HCT116 (cell line): ENCODE data around the gene MUC16. TPM values are rescaled to one million over a fixed set of nuclear protein-coding genes. Genes with fewer than 3 reads are reported as not detected.

Experiments used
- ATAC-seq: fragments of 200-7000 bp; cut with Tn5 transposase; 2 replicates; pipeline ENCODE4 v1.9.1; 2020; ENCODE audit warnings: mild to moderate bottlenecking, moderate library complexity
- BruUV-seq: library from RNA; stranded (reverse); fragments of 400-500 nt; replicated peaks from 2 replicates; lab custom pipeline; 2021; lab: Mats Ljungman, UMichigan
- CTCF ChIA-PET: fragments of 300-600 bp; sonication (Branson Sonifier 250); formaldehyde crosslinking; loops from one replicate; lab custom pipeline; 2021; ENCODE audit warnings: antibody characterized with exemption; lab: Charles Lee
- POLR2A ChIA-PET: fragments of 300-600, 350-600 bp; sonication (Branson Sonifier 250); formaldehyde crosslinking; loops from one replicate; lab custom pipeline; 2021; ENCODE audit warnings: antibody characterized with exemption; lab: Charles Lee
- RAD21 ChIA-PET, 2 experiments: fragments of 300-600 bp; sonication (Branson Sonifier 250); formaldehyde crosslinking; loops; one replicate each; lab custom pipeline; 2023; ENCODE audit warnings: low total read pairs in 2 of 2; ENCODE audit not compliant: uncharacterized antibody in 2 of 2, unreplicated experiment in 2 of 2, low non-redundant PET in 1 of 2; lab: Charles Lee
- DNase-seq: peaks from one replicate; pipeline ENCODE4 v3.0.0-alpha.2; 2010; ENCODE audit warnings: low read depth, low spot score
- H2AFZ ChIP-seq: fragments of 200-600 bp; shearing (Covaris generic), sonication (generic); 2 replicates; pipeline ENCODE4 v1.6.1; 2017; ENCODE audit warnings: low read depth, mixed run types, mixed read lengths, antibody characterized with exemption, low read length; ENCODE audit not compliant: poor library complexity, severe bottlenecking
- H3K27ac ChIP-seq: 2 replicates; pipeline ENCODE4 v1.5.1; 2012; ENCODE audit warnings: low read depth, low read length
- H3K27me3 ChIP-seq: fragments of 200-600 bp; sonication (generic); 2 replicates; pipeline ENCODE4 v1.6.1; 2016; ENCODE audit warnings: mixed run types, low read length, mixed read lengths; ENCODE audit not compliant: insufficient read depth
- H3K36me3 ChIP-seq, 2 experiments: fragments of 200-500 bp in 1 of 2; fragments of 200-600 bp in 1 of 2; sonication (Bioruptor generic) in 1 of 2; sonication (generic) in 1 of 2; 2 replicates each; pipeline versions ENCODE4 v1.5.1 to v1.6.1; 2014 to 2016; ENCODE audit warnings: low read length in 2 of 2, inconsistent platforms in 1 of 2, mixed read lengths in 1 of 2, mixed run types in 1 of 2; ENCODE audit not compliant: insufficient read depth in 2 of 2, control insufficient read depth in 1 of 2
- H3K4me1 ChIP-seq, 2 experiments: fragments of 200-600 bp in 1 of 2; sonication (generic) in 1 of 2; 2 replicates each; pipeline versions ENCODE4 v1.5.1 to v1.6.1; 2012 to 2017; ENCODE audit warnings: low read length in 2 of 2, inconsistent platforms in 1 of 2, mild to moderate bottlenecking in 1 of 2, mixed read lengths in 1 of 2, mixed run types in 1 of 2, moderate library complexity in 1 of 2; ENCODE audit not compliant: insufficient read depth in 2 of 2, control insufficient read depth in 1 of 2
- H3K4me2 ChIP-seq: fragments of 200-600 bp; sonication (generic); 2 replicates; pipeline ENCODE4 v1.6.1; 2017; ENCODE audit warnings: mixed run types, low read length, mixed read lengths
- H3K4me3 ChIP-seq, 2 experiments: fragments of 200-600 bp in 1 of 2; sonication (generic) in 1 of 2; replicated peaks in 1 of 2; 2 replicates each; pipeline ENCODE4 v1.5.1; 2011 to 2016; ENCODE audit warnings: low read length in 2 of 2, control low read depth in 1 of 2, low read depth in 1 of 2, mild to moderate bottlenecking in 1 of 2, mixed read lengths in 1 of 2, mixed run types in 1 of 2
- H3K79me2 ChIP-seq: fragments of 200-600 bp; sonication (generic); 2 replicates; pipeline ENCODE4 v1.6.1; 2017; ENCODE audit warnings: mild to moderate bottlenecking, mixed run types, low read length, moderate library complexity, mixed read lengths; ENCODE audit not compliant: insufficient read depth
- H3K9ac ChIP-seq: fragments of 200-600 bp; sonication (generic); 2 replicates; pipeline ENCODE4 v1.6.1; 2016; ENCODE audit warnings: low read length, mixed read lengths
- H3K9me2 ChIP-seq: fragments of 200-600 bp; sonication (generic), shearing (Covaris generic); 2 replicates; pipeline ENCODE4 v1.6.1; 2017; ENCODE audit warnings: mixed run types, mild to moderate bottlenecking, moderate library complexity; ENCODE audit not compliant: insufficient read depth
- H3K9me3 ChIP-seq, 2 experiments: fragments of 200-500 bp in 1 of 2; fragments of 200-600 bp in 1 of 2; sonication (Bioruptor generic) in 1 of 2; sonication (generic) in 1 of 2; 2 replicates each; pipeline ENCODE4 v1.6.1; 2014 to 2017; ENCODE audit warnings: low read length in 2 of 2, mixed read lengths in 2 of 2, inconsistent platforms in 1 of 2, low read depth in 1 of 2, mild to moderate bottlenecking in 1 of 2, mixed run types in 1 of 2, moderate library complexity in 1 of 2; ENCODE audit not compliant: control insufficient read depth in 1 of 2, insufficient read depth in 1 of 2
- H4K20me1 ChIP-seq: fragments of 200-600 bp; sonication (generic), shearing (Covaris generic); 2 replicates; pipeline ENCODE4 v1.6.1; 2017; ENCODE audit warnings: mixed run types, mild to moderate bottlenecking, moderate library complexity; ENCODE audit not compliant: insufficient read depth
- CBX3 ChIP-seq: IDR thresholded peaks from 2 replicates; pipeline ENCODE4 v1.6.1; 2012; ENCODE audit warnings: low read depth
- EGR1 ChIP-seq: IDR thresholded peaks from 2 replicates; pipeline ENCODE4 v1.6.1; 2012; ENCODE audit warnings: low read depth
- EZH2 ChIP-seq: fragments of 200-600 bp; sonication (generic); IDR thresholded peaks from 2 replicates; pipeline ENCODE4 v1.6.1; 2017; ENCODE audit warnings: antibody characterized with exemption, mixed run types
- JUND ChIP-seq: IDR thresholded peaks from 2 replicates; pipeline ENCODE4 v1.6.1; 2012
- ZNF274 ChIP-seq: fragments of 200-500 bp; sonication (Bioruptor generic); IDR thresholded peaks from 2 replicates; pipeline ENCODE4 v1.6.1; 2014; ENCODE audit warnings: mild to moderate bottlenecking, low read depth, low read length, inconsistent platforms
- intact Hi-C: fragments of 100-400 bp; cut with micrococcal nuclease; formaldehyde crosslinking; loops from 2 replicates; pipeline ENCODE4 v1.10.0; 2022
- total RNA-seq: library from RNA; stranded (reverse); gene quantifications from one replicate; pipeline ENCODE4 v1.2.1, GENCODE V29; 2021; ENCODE audit not compliant: unreplicated experiment
- TF ChIP-seq, protein P1 (sequence below): IDR thresholded peaks from 2 replicates; pipeline ENCODE4 v1.6.1; 2012
- TF ChIP-seq, protein P2 (sequence below): IDR thresholded peaks from 2 replicates; pipeline ENCODE4 v1.6.1; 2012
- TF ChIP-seq, protein P3 (sequence below): IDR thresholded peaks from 2 replicates; pipeline ENCODE4 v1.6.1; 2012; ENCODE audit warnings: low read depth
- TF ChIP-seq, protein P4 (sequence below), 3 experiments: fragments of 200-600 bp in 1 of 3; sonication (generic) in 1 of 3; IDR thresholded peaks in 2 of 3; conservative IDR thresholded peaks in 1 of 3; 2 replicates each; pipeline ENCODE4 v1.5.1; 2012 to 2017; ENCODE audit warnings: low read depth in 2 of 3, low read length in 2 of 3, antibody characterized with exemption in 1 of 3, borderline replicate concordance in 1 of 3, control low read depth in 1 of 3, mild to moderate bottlenecking in 1 of 3, mixed read lengths in 1 of 3, mixed run types in 1 of 3, moderate library complexity in 1 of 3; ENCODE audit not compliant: insufficient read depth in 1 of 3

MUC16 gene
- total RNA-seq, 1 experiment from 2014 or later, result 0.12 TPM

DNA sequence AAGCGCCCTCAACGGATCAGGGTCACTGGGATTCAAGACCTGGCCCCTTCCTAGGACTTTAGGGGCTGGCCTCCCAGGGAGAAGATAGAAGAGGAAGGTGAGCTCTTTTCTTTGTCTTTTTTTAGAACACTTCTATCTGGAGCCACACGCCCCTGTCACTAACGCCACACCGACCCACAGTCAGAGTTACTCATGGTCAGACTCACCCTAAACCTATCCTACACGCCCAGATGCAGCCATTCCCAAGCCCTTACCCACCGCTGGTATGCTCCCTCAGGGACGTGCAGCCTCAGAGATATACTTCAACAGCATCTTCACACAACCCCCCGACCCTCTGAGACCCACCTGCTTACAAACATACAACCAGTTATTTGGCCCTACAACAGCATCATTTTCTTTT is 29.9 kb upstream of the MUC16 start:
- H3K9ac ChIP-seq, result no peak overlapping the region
- ATAC-seq, result peak; percentile 57; the same call in 1 of the 2 replicates
- no TSS peak for BruUV-seq
- no peaks in the 10 kb centered on the region for H4K20me1 ChIP-seq
- intact Hi-C loops, result no loop called here
- ChIA-PET CTCF (no interaction called here), RAD21 (no interaction called here), POLR2A (interaction anchor here (1.2 kb wide), 1 partner anchor 22 kb away, joined by 3 read pairs; no protein-coding TSS in a partner anchor)
- no peaks in the 10 kb centered on the region for H3K27me3 ChIP-seq
- peak overlapping the region; percentile 25 for H3K4me2 ChIP-seq
- no peak overlapping the region for H3K27ac ChIP-seq
- no peak for DNase-seq
- peaks cover 7 to 24% of the 10 kb centered on the region in 2 experiments for H3K4me1 ChIP-seq
- no peaks in the 10 kb centered on the region for H3K9me2 ChIP-seq
- H2AFZ ChIP-seq, result no peak overlapping the region
- H3K36me3 ChIP-seq, result no peaks in the 10 kb centered on the region
- H3K4me3 ChIP-seq, result no peak overlapping the region
- TF ChIP-seq, protein P1, sequence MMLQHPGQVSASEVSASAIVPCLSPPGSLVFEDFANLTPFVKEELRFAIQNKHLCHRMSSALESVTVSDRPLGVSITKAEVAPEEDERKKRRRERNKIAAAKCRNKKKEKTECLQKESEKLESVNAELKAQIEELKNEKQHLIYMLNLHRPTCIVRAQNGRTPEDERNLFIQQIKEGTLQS, result no peak
- TF ChIP-seq JUND, result 0 out of 2 replicates have a peak, but pooled peaks have one; percentile 17
- TF ChIP-seq EGR1, result no peak
- TF ChIP-seq, all 23 proteins: peak for 1
- no peaks in the 10 kb centered on the region for H3K9me3 ChIP-seq
- H3K79me2 ChIP-seq, result no peaks in the 10 kb centered on the region

DNA sequence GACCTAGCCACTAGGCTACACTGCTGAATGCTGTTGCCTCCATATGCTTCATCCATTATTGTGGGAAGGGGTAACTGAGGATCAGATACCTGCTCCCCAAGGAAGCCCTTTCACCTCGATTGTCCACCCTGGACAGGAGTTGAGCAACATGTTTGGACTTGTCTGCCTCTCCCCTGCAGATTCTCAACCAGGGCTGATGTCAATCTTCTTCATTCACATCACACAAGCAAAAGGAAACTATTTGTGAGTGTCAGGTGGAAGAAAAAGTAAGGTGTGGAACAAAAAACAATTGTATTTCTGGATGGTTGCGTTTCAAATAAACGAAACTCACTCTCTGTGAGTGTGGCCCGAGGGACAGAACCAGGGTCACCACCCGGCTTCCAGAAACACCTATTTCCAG is 29.5 kb upstream of the MUC16 start:
- peaks cover 7 to 24% of the 10 kb centered on the region in 2 experiments for H3K4me1 ChIP-seq
- no TSS peak for BruUV-seq

More for the DNA sequence above, 29.5 kb upstream of the MUC16 start:
- ATAC-seq, result no peak
- no peaks in the 10 kb centered on the region for H3K9me3 ChIP-seq
- no peaks in the 10 kb centered on the region for H4K20me1 ChIP-seq
- H3K9ac ChIP-seq, result no peak overlapping the region
- H3K4me2 ChIP-seq, result peak overlapping the region; percentile 25
- no peaks in the 10 kb centered on the region for H3K27me3 ChIP-seq
- POLR2A ChIA-PET, result interaction anchor here (1.2 kb wide), 1 partner anchor 21 kb away, joined by 3 read pairs; no protein-coding TSS in a partner anchor
- intact Hi-C loops, result no loop called here
- CTCF ChIA-PET, result no interaction called here
- DNase-seq, result no peak
- H3K9me2 ChIP-seq, result no peaks in the 10 kb centered on the region
- TF ChIP-seq CBX3 (no peak), EZH2 (no peak), ZNF274 (no peak)
- TF ChIP-seq, protein P2, sequence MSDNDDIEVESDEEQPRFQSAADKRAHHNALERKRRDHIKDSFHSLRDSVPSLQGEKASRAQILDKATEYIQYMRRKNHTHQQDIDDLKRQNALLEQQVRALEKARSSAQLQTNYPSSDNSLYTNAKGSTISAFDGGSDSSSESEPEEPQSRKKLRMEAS, result no peak
- TF ChIP-seq, protein P3, sequence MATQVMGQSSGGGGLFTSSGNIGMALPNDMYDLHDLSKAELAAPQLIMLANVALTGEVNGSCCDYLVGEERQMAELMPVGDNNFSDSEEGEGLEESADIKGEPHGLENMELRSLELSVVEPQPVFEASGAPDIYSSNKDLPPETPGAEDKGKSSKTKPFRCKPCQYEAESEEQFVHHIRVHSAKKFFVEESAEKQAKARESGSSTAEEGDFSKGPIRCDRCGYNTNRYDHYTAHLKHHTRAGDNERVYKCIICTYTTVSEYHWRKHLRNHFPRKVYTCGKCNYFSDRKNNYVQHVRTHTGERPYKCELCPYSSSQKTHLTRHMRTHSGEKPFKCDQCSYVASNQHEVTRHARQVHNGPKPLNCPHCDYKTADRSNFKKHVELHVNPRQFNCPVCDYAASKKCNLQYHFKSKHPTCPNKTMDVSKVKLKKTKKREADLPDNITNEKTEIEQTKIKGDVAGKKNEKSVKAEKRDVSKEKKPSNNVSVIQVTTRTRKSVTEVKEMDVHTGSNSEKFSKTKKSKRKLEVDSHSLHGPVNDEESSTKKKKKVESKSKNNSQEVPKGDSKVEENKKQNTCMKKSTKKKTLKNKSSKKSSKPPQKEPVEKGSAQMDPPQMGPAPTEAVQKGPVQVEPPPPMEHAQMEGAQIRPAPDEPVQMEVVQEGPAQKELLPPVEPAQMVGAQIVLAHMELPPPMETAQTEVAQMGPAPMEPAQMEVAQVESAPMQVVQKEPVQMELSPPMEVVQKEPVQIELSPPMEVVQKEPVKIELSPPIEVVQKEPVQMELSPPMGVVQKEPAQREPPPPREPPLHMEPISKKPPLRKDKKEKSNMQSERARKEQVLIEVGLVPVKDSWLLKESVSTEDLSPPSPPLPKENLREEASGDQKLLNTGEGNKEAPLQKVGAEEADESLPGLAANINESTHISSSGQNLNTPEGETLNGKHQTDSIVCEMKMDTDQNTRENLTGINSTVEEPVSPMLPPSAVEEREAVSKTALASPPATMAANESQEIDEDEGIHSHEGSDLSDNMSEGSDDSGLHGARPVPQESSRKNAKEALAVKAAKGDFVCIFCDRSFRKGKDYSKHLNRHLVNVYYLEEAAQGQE, result no peak
- TF ChIP-seq, protein P4, sequence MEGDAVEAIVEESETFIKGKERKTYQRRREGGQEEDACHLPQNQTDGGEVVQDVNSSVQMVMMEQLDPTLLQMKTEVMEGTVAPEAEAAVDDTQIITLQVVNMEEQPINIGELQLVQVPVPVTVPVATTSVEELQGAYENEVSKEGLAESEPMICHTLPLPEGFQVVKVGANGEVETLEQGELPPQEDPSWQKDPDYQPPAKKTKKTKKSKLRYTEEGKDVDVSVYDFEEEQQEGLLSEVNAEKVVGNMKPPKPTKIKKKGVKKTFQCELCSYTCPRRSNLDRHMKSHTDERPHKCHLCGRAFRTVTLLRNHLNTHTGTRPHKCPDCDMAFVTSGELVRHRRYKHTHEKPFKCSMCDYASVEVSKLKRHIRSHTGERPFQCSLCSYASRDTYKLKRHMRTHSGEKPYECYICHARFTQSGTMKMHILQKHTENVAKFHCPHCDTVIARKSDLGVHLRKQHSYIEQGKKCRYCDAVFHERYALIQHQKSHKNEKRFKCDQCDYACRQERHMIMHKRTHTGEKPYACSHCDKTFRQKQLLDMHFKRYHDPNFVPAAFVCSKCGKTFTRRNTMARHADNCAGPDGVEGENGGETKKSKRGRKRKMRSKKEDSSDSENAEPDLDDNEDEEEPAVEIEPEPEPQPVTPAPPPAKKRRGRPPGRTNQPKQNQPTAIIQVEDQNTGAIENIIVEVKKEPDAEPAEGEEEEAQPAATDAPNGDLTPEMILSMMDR (IDR thresholded peaks at IDR 0.05 in 2 of 3, conservative IDR thresholded peaks at IDR 0.05 in 1 of 3; ENCODE audit: borderline replicate concordance in 1 of 3, insufficient read depth in 1 of 3, low read depth in 2 of 3, low read length in 2 of 3), result no peak
- no peaks in the 10 kb centered on the region for H3K79me2 ChIP-seq
- H3K27ac ChIP-seq, result no peak overlapping the region
- no peaks in the 10 kb centered on the region for H3K36me3 ChIP-seq
- no peak overlapping the region for H2AFZ ChIP-seq
- RAD21 ChIA-PET, result no interaction called here
- H3K4me3 ChIP-seq, result no peak overlapping the region
